Sigmoid colon (tissue), 3 donors: ENCODE data around the gene PRUNE1.

ENCODE experiments used
- CTCF ChIP-seq, 4 experiments: fragments of 450-650 bp in 3 of 4; fragments of 200-600 bp in 1 of 4; IDR thresholded peaks; one replicate each; pipeline ENCODE4 v1.5.1; 2016 to 2019; ENCODE audit warnings: antibody characterized with exemption in 4 of 4, mild to moderate bottlenecking in 3 of 4, moderate library complexity in 2 of 4
- POLR2A ChIP-seq, 2 donors: fragments of 450-650 bp; IDR thresholded peaks; one replicate each; pipeline ENCODE4 v1.6.1; 2016; ENCODE audit warnings: antibody characterized with exemption in 2 of 2, mild to moderate bottlenecking in 2 of 2, moderate library complexity in 2 of 2

- TF ChIP-seq CTCF (IDR thresholded peaks at IDR 0.05) (no peak), POLR2A (IDR thresholded peaks at IDR 0.05) (peak; percentile 2 to 4)
Observed at GRCh38 chr1:151047925-151048644, 39.8 kb downstream of the PRUNE1 start.
